ENCODE results near the gene MDM2. TPM values are rescaled to one million over a fixed set of nuclear protein-coding genes. Genes with fewer than 3 reads are reported as not detected.

The MDM2 gene
- total RNA-seq, result 100 to 1,000 TPM in 3 of 4 donors, 10 to 100 TPM in 1; 99.8 to 117 (median 107) TPM

DNA sequence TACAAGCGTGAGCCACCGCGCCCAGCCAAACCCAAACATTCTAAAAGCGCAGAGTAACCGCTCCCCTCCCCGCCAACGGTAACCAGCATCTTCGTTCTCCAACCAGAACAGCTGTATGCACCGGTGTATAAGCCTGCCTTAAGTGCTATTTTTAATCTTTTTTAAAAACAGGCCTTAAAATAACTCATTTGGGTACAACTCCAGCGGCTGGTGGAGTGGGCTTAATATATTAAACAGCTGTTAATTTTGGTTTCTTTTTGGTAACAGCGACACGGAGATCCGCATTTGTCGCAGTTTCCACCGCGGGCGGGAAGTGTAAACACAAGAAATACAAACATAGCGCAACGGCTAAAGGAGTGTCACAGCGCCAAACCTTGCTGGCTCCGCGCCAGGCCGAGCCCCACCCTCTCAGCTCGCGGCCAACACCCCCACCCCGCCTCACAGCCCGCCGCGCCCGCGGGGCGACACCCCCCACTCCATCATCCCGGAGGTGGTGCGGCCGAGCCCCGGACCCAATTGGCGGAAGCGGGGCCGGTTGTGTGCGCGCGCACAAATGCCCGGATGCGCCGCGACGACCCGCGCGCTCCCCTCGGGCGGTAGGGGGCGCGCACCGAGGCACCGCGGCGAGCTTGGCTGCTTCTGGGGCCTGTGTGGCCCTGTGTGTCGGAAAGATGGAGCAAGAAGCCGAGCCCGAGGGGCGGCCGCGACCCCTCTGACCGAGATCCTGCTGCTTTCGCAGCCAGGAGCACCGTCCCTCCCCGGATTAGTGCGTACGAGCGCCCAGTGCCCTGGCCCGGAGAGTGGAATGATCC is at the start of gene MDM2:
Gene MDM2, plus strand, starts transcription at position 602 of the 812 bp plus-strand sequence. CDS start 301 bp downstream, outside the sequence.
- TF ChIP-seq CTCF (IDR thresholded peaks at IDR 0.05; ENCODE audit: low read depth), result no peak

GRCh38 chr12:68759852-68760251 is 48.1 kb upstream of the MDM2 start:
- no peak for TF ChIP-seq CTCF (IDR thresholded peaks at IDR 0.05; ENCODE audit: low read depth)

GRCh38 chr12:68760806-68761441 is 47.1 kb upstream of the MDM2 start:
- TF ChIP-seq CTCF (IDR thresholded peaks at IDR 0.05; ENCODE audit: low read depth), result no peak

- no peak for TF ChIP-seq CTCF (IDR thresholded peaks at IDR 0.05; ENCODE audit: low read depth)
Measured at GRCh38 chr12:68761442-68761812, 46.5 kb upstream of the MDM2 start.

DNA sequence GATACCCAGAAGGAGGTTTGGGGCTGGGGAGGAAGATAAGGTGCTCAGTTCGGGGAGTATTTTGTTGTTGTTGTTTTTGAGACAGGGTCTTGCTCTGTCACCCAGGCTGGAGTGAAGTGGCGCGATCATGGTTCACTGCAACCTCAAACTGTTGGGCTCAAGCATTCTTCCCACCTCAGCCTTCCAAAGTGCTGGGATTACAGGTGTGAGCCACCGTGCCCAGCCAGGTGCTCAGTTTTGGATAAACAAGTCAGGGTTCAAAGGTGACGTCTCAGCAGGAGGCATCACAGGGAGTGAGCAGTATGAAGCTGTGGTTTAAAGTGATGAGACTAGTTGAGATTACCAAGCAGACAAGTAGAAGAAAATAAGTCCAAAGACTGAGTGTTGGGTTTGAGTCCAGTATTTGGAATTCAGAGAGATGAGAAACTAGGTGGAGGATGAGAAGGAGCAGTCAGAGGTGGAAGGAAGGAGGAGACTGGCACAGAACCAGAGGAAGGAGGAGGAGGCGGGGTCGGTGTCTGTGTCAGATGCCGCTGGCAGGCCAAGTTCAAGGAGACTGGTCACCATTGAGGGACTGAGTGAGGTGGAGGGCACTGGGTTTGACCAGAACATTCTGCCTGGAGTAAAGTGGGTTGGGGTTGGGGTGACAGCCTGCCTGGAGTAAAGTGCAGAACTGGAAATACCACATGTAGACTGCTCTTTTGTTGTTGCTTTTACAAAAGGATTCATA is 45.9 kb upstream of the MDM2 start:
- no peak for TF ChIP-seq CTCF (IDR thresholded peaks at IDR 0.05; ENCODE audit: low read depth)

DNA sequence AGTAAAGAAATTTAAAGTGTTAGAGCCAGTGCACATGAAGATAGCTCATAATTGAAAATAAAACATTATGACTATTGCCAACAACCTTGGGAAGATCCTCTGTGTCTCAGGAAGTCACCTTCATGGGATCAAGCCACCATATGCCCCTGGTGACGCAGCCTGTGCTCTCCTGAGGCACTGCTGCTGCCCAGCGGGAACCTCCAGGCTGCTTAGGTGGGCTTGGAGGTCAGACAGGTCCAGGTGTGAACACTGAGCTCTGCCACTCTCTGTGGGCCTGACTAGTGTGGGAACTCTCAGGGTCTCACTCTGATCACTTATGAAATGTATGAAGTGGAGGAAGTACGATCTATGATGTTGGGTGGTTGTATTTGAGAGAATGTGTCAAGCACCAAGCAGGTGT is 45.3 kb upstream of the MDM2 start:
- no peak for TF ChIP-seq CTCF (IDR thresholded peaks at IDR 0.05; ENCODE audit: low read depth)

DNA sequence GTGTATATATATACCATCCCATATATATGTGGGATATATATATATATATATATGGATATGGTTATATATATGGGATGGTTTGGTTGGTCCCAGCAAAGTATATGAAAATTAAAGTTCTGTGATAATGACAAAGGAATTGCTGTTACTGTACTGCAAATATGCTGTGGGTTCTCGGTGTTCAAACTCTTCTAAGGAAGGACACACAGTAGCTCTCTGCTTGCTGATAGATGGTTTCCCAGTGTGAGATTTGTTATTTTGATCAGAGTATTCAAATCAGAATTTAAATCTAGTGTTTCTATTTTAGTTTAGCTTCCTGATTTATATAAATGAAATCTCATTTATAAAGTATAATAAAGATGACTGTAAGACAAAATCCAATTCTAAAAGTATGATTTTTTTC is 42.3 kb upstream of the MDM2 start:
- no peak for TF ChIP-seq CTCF (IDR thresholded peaks at IDR 0.05; ENCODE audit: low read depth)
